Neural crest cell (in vitro differentiated cells): Measurements from ENCODE around the gene PYGM. TPM values are rescaled to one million over a fixed set of nuclear protein-coding genes. Genes with fewer than 3 reads are reported as not detected.
A peak's percentile ranks its signal among the peaks of the same experiment; 100 is the strongest.

Experiments
- DNase-seq: peaks from one replicate; pipeline ENCODE4 v3.0.0; 2021; ENCODE audit warnings: low read depth, mixed read lengths, low spot score
- H3K27ac Mint-ChIP-seq: one replicate; pipeline ENCODE4 v1.8.0; 2021; ENCODE audit warnings: mild to moderate bottlenecking, mixed read lengths; ENCODE audit not compliant: unreplicated experiment
- H3K27me3 Mint-ChIP-seq: 2 replicates; pipeline ENCODE4 v1.8.0; 2021; ENCODE audit warnings: low read depth, mild to moderate bottlenecking, mixed read lengths
- H3K36me3 Mint-ChIP-seq: 2 replicates; pipeline ENCODE4 v1.8.0; 2021; ENCODE audit warnings: low read depth, mild to moderate bottlenecking, mixed read lengths
- H3K4me1 Mint-ChIP-seq: 2 replicates; pipeline ENCODE4 v1.8.0; 2021; ENCODE audit warnings: mixed read lengths
- H3K4me3 Mint-ChIP-seq: one replicate; pipeline ENCODE4 v1.8.0; 2021; ENCODE audit warnings: mild to moderate bottlenecking, mixed read lengths
- H3K9me3 Mint-ChIP-seq: 2 replicates; pipeline ENCODE4 v1.8.0; 2021; ENCODE audit warnings: mixed read lengths
- total RNA-seq: library from RNA; stranded (reverse); gene quantifications from 2 replicates; pipeline ENCODE4 v1.2.1, GENCODE V29; 2021
- TF ChIP-seq, protein P1 (sequence below): fragments of 200-600 bp; sonication (generic); conservative IDR thresholded peaks from 2 replicates; pipeline ENCODE4 v1.5.0; 2021; ENCODE audit warnings: antibody characterized with exemption, mild to moderate bottlenecking

The PYGM gene
- total RNA-seq, 1 donor from 2014 or later = 1.2 TPM

DNA sequence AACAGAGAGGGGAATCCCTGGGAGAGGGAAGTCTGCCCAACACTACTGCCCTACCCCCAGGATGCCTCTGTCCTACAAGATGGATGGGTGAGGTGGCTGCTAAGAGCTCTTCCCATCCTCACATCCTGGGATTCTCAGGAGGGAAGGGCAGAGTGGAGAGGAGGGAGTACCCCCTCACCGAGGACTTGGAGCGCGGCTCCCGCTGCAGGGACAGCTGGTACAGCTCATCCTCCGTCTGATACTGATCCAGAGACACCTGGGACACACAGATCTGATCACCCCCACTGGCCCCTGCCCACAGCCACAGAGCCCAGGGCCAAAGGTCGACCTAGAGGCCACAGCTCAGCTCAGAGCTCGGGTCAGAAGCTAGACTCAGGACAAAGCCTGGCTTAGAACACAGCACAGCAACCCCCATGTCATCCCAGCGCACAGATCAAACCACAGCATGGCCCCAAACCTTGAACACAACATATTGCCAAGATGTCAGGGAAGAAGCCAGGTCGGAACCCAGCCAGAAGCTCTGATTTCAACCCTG lies 24.0 kb downstream of the PYGM start:
- DNase-seq = no peak
- Mint-ChIP-seq H3K4me3 (no peak overlapping the region), H3K9me3 (peaks cover 4% of the 10 kb centered on the region), H3K4me1 (peaks cover 8% of the 10 kb centered on the region), H3K36me3 (no peaks in the 10 kb centered on the region), H3K27ac (no peak overlapping the region), H3K27me3 (peaks cover 30% of the 10 kb centered on the region)
- TF ChIP-seq, protein P1, sequence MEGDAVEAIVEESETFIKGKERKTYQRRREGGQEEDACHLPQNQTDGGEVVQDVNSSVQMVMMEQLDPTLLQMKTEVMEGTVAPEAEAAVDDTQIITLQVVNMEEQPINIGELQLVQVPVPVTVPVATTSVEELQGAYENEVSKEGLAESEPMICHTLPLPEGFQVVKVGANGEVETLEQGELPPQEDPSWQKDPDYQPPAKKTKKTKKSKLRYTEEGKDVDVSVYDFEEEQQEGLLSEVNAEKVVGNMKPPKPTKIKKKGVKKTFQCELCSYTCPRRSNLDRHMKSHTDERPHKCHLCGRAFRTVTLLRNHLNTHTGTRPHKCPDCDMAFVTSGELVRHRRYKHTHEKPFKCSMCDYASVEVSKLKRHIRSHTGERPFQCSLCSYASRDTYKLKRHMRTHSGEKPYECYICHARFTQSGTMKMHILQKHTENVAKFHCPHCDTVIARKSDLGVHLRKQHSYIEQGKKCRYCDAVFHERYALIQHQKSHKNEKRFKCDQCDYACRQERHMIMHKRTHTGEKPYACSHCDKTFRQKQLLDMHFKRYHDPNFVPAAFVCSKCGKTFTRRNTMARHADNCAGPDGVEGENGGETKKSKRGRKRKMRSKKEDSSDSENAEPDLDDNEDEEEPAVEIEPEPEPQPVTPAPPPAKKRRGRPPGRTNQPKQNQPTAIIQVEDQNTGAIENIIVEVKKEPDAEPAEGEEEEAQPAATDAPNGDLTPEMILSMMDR = no peak

DNA sequence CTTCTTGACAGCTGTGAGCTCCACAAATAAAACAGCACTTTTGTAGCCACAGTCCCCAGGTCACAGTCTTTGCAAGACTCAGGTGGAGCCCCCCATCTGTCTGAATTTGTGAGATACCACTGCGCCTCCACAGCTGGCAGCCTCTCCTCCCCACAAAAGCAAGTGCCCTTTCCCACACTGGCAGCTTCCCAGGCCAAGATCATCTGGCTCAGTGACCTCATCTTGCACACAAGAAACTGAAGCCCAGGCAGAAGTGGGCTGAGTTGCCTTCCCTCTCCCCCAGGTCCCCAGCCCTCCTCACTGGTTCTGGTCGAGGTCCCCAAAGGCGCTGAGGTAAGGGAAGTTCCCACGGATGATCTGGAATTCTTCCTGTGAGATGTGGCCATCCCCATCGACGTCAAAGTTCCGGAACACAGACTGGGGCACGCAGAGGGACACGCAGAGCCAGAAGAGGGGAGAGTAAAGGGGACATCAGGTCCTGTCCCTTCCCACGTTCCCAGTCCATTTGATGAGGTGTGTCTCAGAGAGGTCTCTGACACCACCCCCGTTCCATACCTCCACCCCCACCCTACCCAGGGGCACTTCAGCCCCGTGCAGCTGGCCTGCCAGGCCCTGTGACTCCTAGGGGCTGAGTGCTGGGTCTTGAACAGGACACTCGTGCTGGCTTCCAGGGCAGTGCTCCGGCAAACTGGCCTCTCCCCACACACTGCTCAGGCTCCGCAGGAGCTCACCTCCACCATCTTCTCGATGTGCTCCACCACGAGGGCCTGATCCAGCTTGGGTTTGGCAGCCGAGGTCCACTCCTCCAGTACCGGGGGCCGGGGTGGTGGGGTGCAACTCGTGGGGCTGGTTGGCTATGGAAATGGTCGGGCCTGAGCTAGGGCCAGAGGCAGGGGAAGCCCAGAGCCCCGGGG lies 24.7 kb downstream of the PYGM start:
- H3K27me3 Mint-ChIP-seq = peaks cover 25% of the 10 kb centered on the region
- TF ChIP-seq, protein P1 = no peak
- H3K27ac Mint-ChIP-seq = no peak overlapping the region
- no peak overlapping the region for H3K4me3 Mint-ChIP-seq
- DNase-seq = no peak
- H3K9me3 Mint-ChIP-seq = peaks cover 4% of the 10 kb centered on the region
- H3K36me3 Mint-ChIP-seq = no peaks in the 10 kb centered on the region
- H3K4me1 Mint-ChIP-seq = peaks cover 8% of the 10 kb centered on the region

DNA sequence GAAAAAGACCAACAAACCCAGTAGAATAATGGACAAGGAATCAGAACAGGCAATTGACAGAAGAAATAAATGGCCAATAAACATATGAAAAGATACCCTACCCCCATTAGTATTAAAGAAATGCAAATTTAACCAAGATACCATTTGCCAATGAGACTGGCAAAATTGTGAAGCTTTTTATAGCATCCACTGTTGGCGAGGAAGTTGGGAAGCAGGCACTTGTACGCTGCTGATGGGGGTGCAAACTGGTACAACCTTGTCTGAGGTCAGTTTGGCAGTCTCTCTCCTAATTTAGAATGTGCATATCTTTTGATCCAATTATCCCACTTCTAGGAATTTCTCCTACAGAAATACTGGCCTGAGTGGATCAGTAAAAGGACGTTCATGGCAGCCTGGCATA lies 28.2 kb downstream of the PYGM start:
- Mint-ChIP-seq H3K4me1 (peaks cover 15% of the 10 kb centered on the region), H3K27ac (no peak overlapping the region), H3K36me3 (no peaks in the 10 kb centered on the region), H3K4me3 (no peak overlapping the region), H3K27me3 (peaks cover 10% of the 10 kb centered on the region), H3K9me3 (peaks cover 4% of the 10 kb centered on the region)
- no peak for DNase-seq
- TF ChIP-seq, protein P1 = no peak

DNA sequence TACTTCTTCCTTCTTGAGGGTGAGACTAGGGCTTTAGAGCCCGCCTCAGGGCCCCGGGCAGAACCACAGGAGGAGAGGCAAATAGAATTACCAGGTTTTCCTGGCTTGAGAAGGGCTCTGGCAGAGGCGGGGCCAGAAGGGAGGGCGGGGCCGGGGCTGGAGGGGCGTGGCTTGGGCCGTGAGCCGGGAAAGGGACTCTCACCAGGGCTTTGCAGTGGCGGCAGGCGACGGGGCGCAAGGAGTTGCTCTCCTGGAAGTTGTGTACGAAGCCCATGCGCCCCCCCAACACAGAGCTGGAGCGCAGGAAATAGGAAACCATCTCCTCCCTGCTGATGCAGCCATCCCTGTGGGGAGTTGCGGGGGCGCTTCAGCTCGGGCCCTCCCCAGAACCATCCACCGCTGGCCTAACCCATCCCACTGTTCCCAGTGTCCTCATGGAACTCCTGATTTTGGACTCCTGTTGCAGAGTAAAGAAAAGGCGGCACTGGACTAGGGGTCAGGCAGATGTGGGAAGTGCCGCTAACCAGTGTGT lies 29.9 kb downstream of the PYGM start:
- H3K36me3 Mint-ChIP-seq = no peaks in the 10 kb centered on the region
- peak; percentile 59 for DNase-seq
- H3K4me1 Mint-ChIP-seq = peaks cover 22% of the 10 kb centered on the region
- H3K27ac Mint-ChIP-seq = no peak overlapping the region
- TF ChIP-seq, protein P1 = no peak
- peak overlapping the region; percentile 14 for H3K4me3 Mint-ChIP-seq
- H3K27me3 Mint-ChIP-seq = peaks cover 10% of the 10 kb centered on the region
- H3K9me3 Mint-ChIP-seq = no peaks in the 10 kb centered on the region

DNA sequence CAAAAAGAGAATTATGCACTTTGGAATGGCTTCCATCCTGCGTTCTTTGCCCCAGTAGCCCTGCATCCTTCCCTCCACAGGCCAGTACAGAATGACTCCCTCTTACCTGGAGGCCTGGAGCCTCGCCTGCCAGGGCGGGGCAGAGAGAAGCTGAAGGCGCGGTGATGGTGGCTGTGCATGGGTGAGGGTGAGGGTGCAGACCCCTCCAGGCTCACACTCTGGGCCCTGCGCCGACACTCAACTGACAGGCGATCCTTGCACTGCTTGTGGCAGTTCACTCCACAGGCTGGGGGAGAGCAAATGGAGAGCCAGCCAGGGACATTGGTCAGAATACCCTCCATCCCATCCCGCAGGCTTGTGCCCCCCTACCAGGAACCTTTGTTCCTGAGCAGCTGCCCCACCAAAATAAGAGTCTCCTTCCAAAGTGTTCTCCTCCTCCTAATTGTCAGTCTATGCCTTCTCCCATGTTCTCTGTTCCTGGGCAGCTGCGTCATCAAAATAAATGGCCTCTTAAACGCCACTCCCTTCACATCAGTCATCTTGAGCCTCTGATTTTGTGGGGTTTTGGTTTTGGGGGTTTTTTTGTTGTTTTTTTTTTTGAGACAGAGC lies 30.9 kb downstream of the PYGM start:
- no peaks in the 10 kb centered on the region for H3K9me3 Mint-ChIP-seq
- peaks cover 32% of the 10 kb centered on the region for H3K4me1 Mint-ChIP-seq
- no peaks in the 10 kb centered on the region for H3K36me3 Mint-ChIP-seq
- TF ChIP-seq, protein P1 = no peak
- no peak for DNase-seq
- H3K4me3 Mint-ChIP-seq = no peak overlapping the region
- no peak overlapping the region for H3K27ac Mint-ChIP-seq
- H3K27me3 Mint-ChIP-seq = peaks cover 16% of the 10 kb centered on the region
